Hippocampal formation (tissue), 2 donors: ENCODE data around the gene RBM38.

ENCODE experiments used
- DNase-seq, 2 donors: peaks; one replicate each; lab custom pipeline; 2025; lab: John Stamatoyannopoulos, UW

Gene RBM38

GRCh38 chr20:57404006-57404405 lies 12.8 kb downstream of the RBM38 start:
- no peak for DNase-seq

GRCh38 chr20:57404419-57405072 lies 13.3 kb downstream of the RBM38 start:
- no peak for DNase-seq

- no peak for DNase-seq
Observed at GRCh38 chr20:57405236-57406016, 14.2 kb downstream of the RBM38 start.

- DNase-seq: no peak
Observed at GRCh38 chr20:57407541-57407956, 16.4 kb downstream of the RBM38 start.

- DNase-seq: no peak
Observed at GRCh38 chr20:57408131-57408530, 16.9 kb downstream of the RBM38 start.

- DNase-seq: no peak
Observed at GRCh38 chr20:57408536-57409233, 17.5 kb downstream of the RBM38 start.

GRCh38 chr20:57409316-57409671 lies 18.1 kb downstream of the RBM38 start:
- no peak for DNase-seq

GRCh38 chr20:57409672-57410397 lies 18.6 kb downstream of the RBM38 start:
- no peak for DNase-seq

- DNase-seq: no peak
Observed at GRCh38 chr20:57410398-57410920, 19.3 kb downstream of the RBM38 start.

GRCh38 chr20:57410924-57411323 lies 19.7 kb downstream of the RBM38 start:
- DNase-seq: no peak

GRCh38 chr20:57411406-57412283 lies 20.4 kb downstream of the RBM38 start:
- DNase-seq: no peak

GRCh38 chr20:57412347-57413029 lies 21.3 kb downstream of the RBM38 start:
- DNase-seq: no peak

GRCh38 chr20:57413986-57414385 lies 22.8 kb downstream of the RBM38 start:
- no peak for DNase-seq

- DNase-seq: no peak
Observed at GRCh38 chr20:57414867-57415592, 23.8 kb downstream of the RBM38 start.

- DNase-seq: no peak
Observed at GRCh38 chr20:57415771-57416170, 24.6 kb downstream of the RBM38 start.

- DNase-seq: no peak
Observed at GRCh38 chr20:57416296-57417022, 25.3 kb downstream of the RBM38 start.

- no peak for DNase-seq
Observed at GRCh38 chr20:57417051-57417689, 26.0 kb downstream of the RBM38 start.
